SK-N-SH treated with all-trans-retinoic acid at 6 μM for 48 hours (cell line): ENCODE results near the gene NSG1.

Experiments used
- ARNTL ChIP-seq: fragments of 450-650 bp; formaldehyde crosslinking; IDR thresholded peaks from 2 replicates; pipeline ENCODE4 v1.5.0; 2020; ENCODE audit warnings: low read depth, mild to moderate bottlenecking, moderate library complexity, borderline replicate concordance
- BACH2 ChIP-seq: fragments of 250-450 bp; sonication (Bioruptor Pico); IDR thresholded peaks from 2 replicates; pipeline ENCODE4 v1.9.0; 2021; ENCODE audit warnings: mild to moderate bottlenecking, borderline replicate concordance
- GLIS3 ChIP-seq: fragments of 250-450 bp; sonication (Bioruptor Pico); IDR thresholded peaks from 2 replicates; pipeline ENCODE4 v1.5.0; 2020; ENCODE audit warnings: mild to moderate bottlenecking, moderate library complexity
- ISL1 ChIP-seq: fragments of 250-450 bp; sonication (Bioruptor Pico); IDR thresholded peaks from 2 replicates; pipeline ENCODE4 v2.1.2; 2022; ENCODE audit warnings: mild to moderate bottlenecking, moderate library complexity
- OSR1 ChIP-seq: fragments of 250-450 bp; sonication (Bioruptor Pico); IDR thresholded peaks from 2 replicates; pipeline ENCODE4 v1.8.0; 2022; ENCODE audit warnings: moderate library complexity, mild to moderate bottlenecking, inconsistent platforms
- RARB ChIP-seq: fragments of 250-450 bp; sonication (Bioruptor Pico); IDR thresholded peaks from 2 replicates; pipeline ENCODE4 v1.8.0; 2021; ENCODE audit warnings: mild to moderate bottlenecking, moderate library complexity
- SNAI2 ChIP-seq: fragments of 250-450 bp; sonication (Bioruptor Pico); IDR thresholded peaks from 2 replicates; pipeline ENCODE4 v1.5.0; 2020; ENCODE audit warnings: mild to moderate bottlenecking, moderate library complexity
- TOX ChIP-seq: fragments of 250-450 bp; sonication (Bioruptor Pico); IDR thresholded peaks from 2 replicates; pipeline ENCODE4 v1.8.0; 2021; ENCODE audit warnings: mild to moderate bottlenecking, moderate library complexity, borderline replicate concordance
- ZC3H10 ChIP-seq: fragments of 250-450 bp; sonication (Bioruptor Pico); IDR thresholded peaks from 2 replicates; pipeline ENCODE4 v1.5.1; 2021; ENCODE audit warnings: mild to moderate bottlenecking, moderate library complexity
- ZNF70 ChIP-seq: fragments of 450-650 bp; formaldehyde crosslinking; IDR thresholded peaks from 2 replicates; pipeline ENCODE4 v1.5.0; 2020; ENCODE audit warnings: mild to moderate bottlenecking, moderate library complexity
- ZNF8 ChIP-seq: fragments of 450-650 bp; formaldehyde crosslinking; IDR thresholded peaks from 2 replicates; pipeline ENCODE4 v1.5.0; 2020; ENCODE audit warnings: mild to moderate bottlenecking, moderate library complexity
- TF ChIP-seq, protein P1 (sequence below): fragments of 250-450 bp; sonication (Bioruptor Pico); IDR thresholded peaks from 2 replicates; pipeline ENCODE4 v1.8.0; 2020; ENCODE audit warnings: mild to moderate bottlenecking, moderate library complexity, borderline replicate concordance
- TF ChIP-seq, protein P2 (sequence below): fragments of 250-450 bp; sonication (Bioruptor Pico); IDR thresholded peaks from 2 replicates; pipeline ENCODE4 v1.5.1; 2020; ENCODE audit warnings: low read depth, mild to moderate bottlenecking, moderate library complexity
- TF ChIP-seq, protein P3 (sequence below): fragments of 250-450 bp; sonication (Bioruptor Pico); IDR thresholded peaks from 2 replicates; pipeline ENCODE4 v1.8.0; 2021; ENCODE audit warnings: low read depth, mild to moderate bottlenecking, moderate library complexity, borderline replicate concordance

GRCh38 chr4:4377732-4378460 lies 9.0 kb upstream of the NSG1 start:
- TF ChIP-seq GLIS3 (CRISPR knock-in tag) (no peak), OSR1 (CRISPR knock-in tag) (no peak), ARNTL (CRISPR knock-in tag) (no peak), BACH2 (CRISPR knock-in tag) (no peak), ZNF70 (CRISPR knock-in tag) (no peak), TOX (CRISPR knock-in tag) (no peak), ZNF8 (no peak), SNAI2 (CRISPR knock-in tag) (no peak), ISL1 (no peak), RARB (CRISPR knock-in tag) (no peak), ZC3H10 (CRISPR knock-in tag) (no peak)
- TF ChIP-seq, protein P1, sequence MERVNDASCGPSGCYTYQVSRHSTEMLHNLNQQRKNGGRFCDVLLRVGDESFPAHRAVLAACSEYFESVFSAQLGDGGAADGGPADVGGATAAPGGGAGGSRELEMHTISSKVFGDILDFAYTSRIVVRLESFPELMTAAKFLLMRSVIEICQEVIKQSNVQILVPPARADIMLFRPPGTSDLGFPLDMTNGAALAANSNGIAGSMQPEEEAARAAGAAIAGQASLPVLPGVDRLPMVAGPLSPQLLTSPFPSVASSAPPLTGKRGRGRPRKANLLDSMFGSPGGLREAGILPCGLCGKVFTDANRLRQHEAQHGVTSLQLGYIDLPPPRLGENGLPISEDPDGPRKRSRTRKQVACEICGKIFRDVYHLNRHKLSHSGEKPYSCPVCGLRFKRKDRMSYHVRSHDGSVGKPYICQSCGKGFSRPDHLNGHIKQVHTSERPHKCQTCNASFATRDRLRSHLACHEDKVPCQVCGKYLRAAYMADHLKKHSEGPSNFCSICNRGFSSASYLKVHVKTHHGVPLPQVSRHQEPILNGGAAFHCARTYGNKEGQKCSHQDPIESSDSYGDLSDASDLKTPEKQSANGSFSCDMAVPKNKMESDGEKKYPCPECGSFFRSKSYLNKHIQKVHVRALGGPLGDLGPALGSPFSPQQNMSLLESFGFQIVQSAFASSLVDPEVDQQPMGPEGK (CRISPR knock-in tag): no peak
- TF ChIP-seq, protein P2, sequence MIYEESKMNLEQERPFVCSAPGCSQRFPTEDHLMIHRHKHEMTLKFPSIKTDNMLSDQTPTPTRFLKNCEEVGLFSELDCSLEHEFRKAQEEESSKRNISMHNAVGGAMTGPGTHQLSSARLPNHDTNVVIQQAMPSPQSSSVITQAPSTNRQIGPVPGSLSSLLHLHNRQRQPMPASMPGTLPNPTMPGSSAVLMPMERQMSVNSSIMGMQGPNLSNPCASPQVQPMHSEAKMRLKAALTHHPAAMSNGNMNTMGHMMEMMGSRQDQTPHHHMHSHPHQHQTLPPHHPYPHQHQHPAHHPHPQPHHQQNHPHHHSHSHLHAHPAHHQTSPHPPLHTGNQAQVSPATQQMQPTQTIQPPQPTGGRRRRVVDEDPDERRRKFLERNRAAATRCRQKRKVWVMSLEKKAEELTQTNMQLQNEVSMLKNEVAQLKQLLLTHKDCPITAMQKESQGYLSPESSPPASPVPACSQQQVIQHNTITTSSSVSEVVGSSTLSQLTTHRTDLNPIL: no peak
- TF ChIP-seq, protein P3, sequence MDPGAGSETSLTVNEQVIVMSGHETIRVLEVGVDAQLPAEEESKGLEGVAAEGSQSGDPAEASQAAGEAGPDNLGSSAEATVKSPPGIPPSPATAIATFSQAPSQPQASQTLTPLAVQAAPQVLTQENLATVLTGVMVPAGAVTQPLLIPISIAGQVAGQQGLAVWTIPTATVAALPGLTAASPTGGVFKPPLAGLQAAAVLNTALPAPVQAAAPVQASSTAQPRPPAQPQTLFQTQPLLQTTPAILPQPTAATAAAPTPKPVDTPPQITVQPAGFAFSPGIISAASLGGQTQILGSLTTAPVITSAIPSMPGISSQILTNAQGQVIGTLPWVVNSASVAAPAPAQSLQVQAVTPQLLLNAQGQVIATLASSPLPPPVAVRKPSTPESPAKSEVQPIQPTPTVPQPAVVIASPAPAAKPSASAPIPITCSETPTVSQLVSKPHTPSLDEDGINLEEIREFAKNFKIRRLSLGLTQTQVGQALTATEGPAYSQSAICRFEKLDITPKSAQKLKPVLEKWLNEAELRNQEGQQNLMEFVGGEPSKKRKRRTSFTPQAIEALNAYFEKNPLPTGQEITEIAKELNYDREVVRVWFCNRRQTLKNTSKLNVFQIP (CRISPR knock-in tag): no peak
